ENCODE results near the gene MAFB. TPM values are rescaled to one million over a fixed set of nuclear protein-coding genes. Genes with fewer than 3 reads are reported as not detected.

MAFB gene
- total RNA-seq, 1 donor from 2014 or later, result 1.3 TPM

- no peak for FAIRE-seq
- no peak overlapping the region for H3K4me3 ChIP-seq (ENCODE audit: low read depth, low read length)
- H3K36me3 ChIP-seq (ENCODE audit: control insufficient read depth, insufficient read depth, low read length), result no peaks in the 10 kb centered on the region
- peak; percentile 58 for DNase-seq (ENCODE audit: low read depth)
- no peaks in the 10 kb centered on the region for H3K27me3 ChIP-seq (ENCODE audit: control insufficient read depth, insufficient read depth, low read length)
- no peak for TF ChIP-seq CTCF (IDR thresholded peaks at IDR 0.05; ENCODE audit: insufficient read depth, low read length, severe bottlenecking)
Observed at GRCh38 chr20:40673442-40673841, 15.6 kb downstream of the MAFB start.

GRCh38 chr20:40672095-40672494 is 16.9 kb downstream of the MAFB start:
- no peak for FAIRE-seq
- no peaks in the 10 kb centered on the region for H3K27me3 ChIP-seq (ENCODE audit: control insufficient read depth, insufficient read depth, low read length)
- H3K36me3 ChIP-seq (ENCODE audit: control insufficient read depth, insufficient read depth, low read length), result no peaks in the 10 kb centered on the region
- TF ChIP-seq CTCF (IDR thresholded peaks at IDR 0.05; ENCODE audit: insufficient read depth, low read length, severe bottlenecking), result no peak
- DNase-seq (ENCODE audit: low read depth), result no peak
- H3K4me3 ChIP-seq (ENCODE audit: low read depth, low read length), result no peak overlapping the region

- no peak for FAIRE-seq
- no peak for TF ChIP-seq CTCF (IDR thresholded peaks at IDR 0.05; ENCODE audit: insufficient read depth, low read length, severe bottlenecking)
- no peak overlapping the region for H3K4me3 ChIP-seq (ENCODE audit: low read depth, low read length)
- no peaks in the 10 kb centered on the region for H3K27me3 ChIP-seq (ENCODE audit: control insufficient read depth, insufficient read depth, low read length)
- no peaks in the 10 kb centered on the region for H3K36me3 ChIP-seq (ENCODE audit: control insufficient read depth, insufficient read depth, low read length)
- DNase-seq (ENCODE audit: low read depth), result no peak
Observed at GRCh38 chr20:40670253-40670652, 18.8 kb downstream of the MAFB start.

- H3K27me3 ChIP-seq (ENCODE audit: control insufficient read depth, insufficient read depth, low read length), result no peaks in the 10 kb centered on the region
- no peak for TF ChIP-seq CTCF (IDR thresholded peaks at IDR 0.05; ENCODE audit: insufficient read depth, low read length, severe bottlenecking)
- no peak for DNase-seq (ENCODE audit: low read depth)
- no peak for FAIRE-seq
- no peaks in the 10 kb centered on the region for H3K36me3 ChIP-seq (ENCODE audit: control insufficient read depth, insufficient read depth, low read length)
- H3K4me3 ChIP-seq (ENCODE audit: low read depth, low read length), result no peak overlapping the region
Observed at GRCh38 chr20:40669692-40670091, 19.3 kb downstream of the MAFB start.

- Histone ChIP-seq H3K4me3 (ENCODE audit: low read depth, low read length) (no peak overlapping the region), H3K27me3 (ENCODE audit: control insufficient read depth, insufficient read depth, low read length) (no peaks in the 10 kb centered on the region), H3K36me3 (ENCODE audit: control insufficient read depth, insufficient read depth, low read length) (no peaks in the 10 kb centered on the region)
- DNase-seq (ENCODE audit: low read depth) (peak; percentile 66), FAIRE-seq (no peak)
- no peak for TF ChIP-seq CTCF (IDR thresholded peaks at IDR 0.05; ENCODE audit: insufficient read depth, low read length, severe bottlenecking)
Observed at GRCh38 chr20:40668449-40669228, 20.4 kb downstream of the MAFB start.

GRCh38 chr20:40667503-40667902 is 21.5 kb downstream of the MAFB start:
- Histone ChIP-seq H3K27me3 (ENCODE audit: control insufficient read depth, insufficient read depth, low read length) (no peaks in the 10 kb centered on the region), H3K4me3 (ENCODE audit: low read depth, low read length) (no peak overlapping the region), H3K36me3 (ENCODE audit: control insufficient read depth, insufficient read depth, low read length) (no peaks in the 10 kb centered on the region)
- no peak for DNase-seq (ENCODE audit: low read depth)
- TF ChIP-seq CTCF (IDR thresholded peaks at IDR 0.05; ENCODE audit: insufficient read depth, low read length, severe bottlenecking), result no peak
- peak; percentile 86 for FAIRE-seq

Measured in bronchial epithelial cell (primary cell).